Fibroblast of pulmonary artery (primary cell): ENCODE results near the gene WBP2NL.

Source experiments
- DNase-seq: peaks from one replicate; pipeline ENCODE4 v3.0.0-alpha.2; 2010; ENCODE audit warnings: low read depth
- H3K4me3 ChIP-seq: replicated peaks from 2 replicates; pipeline ENCODE4 v1.5.1; 2011; ENCODE audit warnings: low read depth, mild to moderate bottlenecking, control low read depth, low read length, moderate library complexity
- CTCF ChIP-seq: IDR thresholded peaks from 2 replicates; pipeline ENCODE4 v1.5.1; 2011; ENCODE audit warnings: mild to moderate bottlenecking, control low read depth, low read length, inconsistent platforms; ENCODE audit errors: missing control alignments

WBP2NL gene

GRCh38 chr22:41996826-41997225, 1.8 kb upstream of the WBP2NL start:
- DNase-seq = no peak
- TF ChIP-seq CTCF = no peak
- no peak overlapping the region for H3K4me3 ChIP-seq

- no peak for DNase-seq
Observed at GRCh38 chr22:42000466-42000865, 1.9 kb downstream of the WBP2NL start.

GRCh38 chr22:42001121-42001520, 2.5 kb downstream of the WBP2NL start:
- TF ChIP-seq CTCF = no peak
- DNase-seq = peak; percentile 13

More at GRCh38 chr22:42000466-42000865, 1.9 kb downstream of the WBP2NL start:
- H3K4me3 ChIP-seq = no peak overlapping the region
- TF ChIP-seq CTCF = no peak

GRCh38 chr22:42001706-42002105, 3.1 kb downstream of the WBP2NL start:
- TF ChIP-seq CTCF = no peak
- DNase-seq = no peak

More at GRCh38 chr22:42001121-42001520, 2.5 kb downstream of the WBP2NL start:
- no peak overlapping the region for H3K4me3 ChIP-seq

GRCh38 chr22:42007922-42008321, 9.3 kb downstream of the WBP2NL start:
- TF ChIP-seq CTCF = no peak
- DNase-seq = no peak
- H3K4me3 ChIP-seq = no peak overlapping the region

More at GRCh38 chr22:42001706-42002105, 3.1 kb downstream of the WBP2NL start:
- no peak overlapping the region for H3K4me3 ChIP-seq

DNA sequence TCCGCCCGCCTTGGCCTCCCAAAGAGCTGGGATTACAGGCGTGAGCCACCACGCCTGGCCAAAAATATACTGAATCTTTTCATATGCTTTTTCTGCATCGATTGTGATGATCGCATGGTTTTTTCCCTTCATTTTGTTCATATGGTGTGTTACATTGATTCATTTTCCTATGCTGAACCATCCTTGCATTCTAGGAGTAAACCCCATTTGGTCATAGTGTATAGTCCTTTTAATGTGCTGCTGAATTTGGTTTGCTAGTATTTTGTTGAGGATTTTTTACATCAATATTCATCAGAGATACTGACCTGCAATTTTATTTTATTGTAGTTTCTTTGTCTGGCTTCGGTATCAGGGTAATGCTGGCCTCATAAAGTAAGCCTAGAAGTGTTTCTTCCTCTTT, 12.2 kb downstream of the WBP2NL start:
- H3K4me3 ChIP-seq = no peak overlapping the region
- no peak for TF ChIP-seq CTCF
- DNase-seq = no peak

- no peak for DNase-seq
- no peak for TF ChIP-seq CTCF
- no peak overlapping the region for H3K4me3 ChIP-seq
Observed at GRCh38 chr22:42013385-42013784, 14.8 kb downstream of the WBP2NL start.
